ENCODE measurements around the gene PPP2R3A. TPM values are rescaled to one million over a fixed set of nuclear protein-coding genes. Genes with fewer than 3 reads are reported as not detected.
A peak's percentile ranks its signal among the peaks of the same experiment; 100 is the strongest.

Gene PPP2R3A
- total and polyA plus RNA-seq, 2 of the 4 experiments (the other 2 are of a cell fraction): 11.3 to 37.3 TPM

DNA sequence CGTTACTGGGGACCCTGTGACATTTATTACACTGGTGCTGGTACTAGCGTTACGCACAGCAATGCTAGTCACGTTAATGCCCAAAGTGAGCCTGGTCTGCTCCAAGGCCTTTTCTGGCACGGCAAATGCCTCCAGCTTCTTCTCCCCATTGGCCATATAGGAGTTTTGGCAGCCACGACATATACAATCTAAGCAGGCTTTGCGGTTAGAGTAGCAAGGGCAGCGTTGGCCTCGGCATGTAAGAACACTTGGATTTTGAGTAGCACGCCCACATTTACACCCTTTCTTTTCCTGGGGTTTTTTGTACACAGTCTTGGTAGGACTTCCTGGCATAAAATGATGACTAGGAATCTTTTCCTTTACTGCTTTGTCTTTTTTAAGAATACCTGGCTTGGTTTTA is 185.7 kb downstream of the PPP2R3A start:
- Histone ChIP-seq H4K5ac (ENCODE audit: low read depth, low read length) (no peak overlapping the region), H4K91ac (ENCODE audit: insufficient read depth, low read depth, low read length) (no peak overlapping the region), H3K36me3 (ENCODE audit: control insufficient read depth, insufficient read depth, low read length) (peaks cover 14% of the 10 kb centered on the region), H3K18ac (ENCODE audit: low read depth, low read length) (no peak overlapping the region), H2AFZ (replicated peaks; ENCODE audit: low read length, poor library complexity) (no peak overlapping the region), H2AK9ac (replicated peaks; ENCODE audit: low read depth, low read length, poor library complexity) (no peak overlapping the region), H2AK5ac (ENCODE audit: low read depth, low read length) (no peak overlapping the region; the same call in 1 of the 2 replicates), H3K9me1 (ENCODE audit: insufficient read depth, low read length) (peaks cover 9% of the 10 kb centered on the region; the same call in 1 of the 2 replicates), H3K9me3 (ENCODE audit: control insufficient read depth, insufficient read depth, low read length) (no peaks in the 10 kb centered on the region), H3K4me2 (ENCODE audit: low read depth, low read length) (no peak overlapping the region), H3K4me3 (ENCODE audit: insufficient read depth, low read depth, low read length) (no peak overlapping the region), H2BK120ac (ENCODE audit: low read depth, low read length) (no peak overlapping the region), H3K79me1 (ENCODE audit: low read depth in 1 of 2, low read length in 2 of 2) (peaks cover 28 to 65% of the 10 kb centered on the region in 2 experiments), H4K20me1 (ENCODE audit: insufficient read depth, low read length) (peaks cover 72% of the 10 kb centered on the region), H3K56ac (ENCODE audit: extremely low read depth, insufficient read depth, low read length) (no peak overlapping the region), H3K4me1 (ENCODE audit: control insufficient read depth, insufficient read depth, low read length) (peaks cover 5% of the 10 kb centered on the region; the same call in 1 of the 2 replicates), H3K23ac (ENCODE audit: low read depth, low read length) (no peak overlapping the region), H3K27me3 (ENCODE audit: control insufficient read depth, insufficient read depth, low read length) (no peaks in the 10 kb centered on the region), H3K9ac (ENCODE audit: low read depth, low read length) (no peak overlapping the region), H3K14ac (replicated peaks; ENCODE audit: low read depth, low read length) (peak overlapping the region; percentile 14; the same call in 1 of the 2 replicates), H2BK5ac (ENCODE audit: low read depth, low read length, poor library complexity, severe bottlenecking) (no peak overlapping the region), H2BK20ac (ENCODE audit: low read depth, low read length) (no peak overlapping the region), H2BK15ac (ENCODE audit: low read depth, low read length) (no peak overlapping the region), H3K27ac (ENCODE audit: insufficient read depth, low read length) (no peak overlapping the region), H3K4ac (ENCODE audit: low read depth, low read length) (no peak overlapping the region), H4K8ac (ENCODE audit: low read depth in 2 of 2, low read length in 2 of 2) (no peak overlapping the region)
- intact Hi-C loops (cut with micrococcal nuclease) (loop anchor here (2.0 kb wide), 1 partner anchor 36 kb away; no protein-coding TSS in a partner anchor), dilution Hi-C loops (cut with HindIII; ENCODE audit: low sequenced_read_pairs, unreplicated experiment) (no loop called here), in situ Hi-C loops (cut with MboI; ENCODE audit: low sequenced_read_pairs) (no loop called here)
- DNase-seq (no peak), ATAC-seq (ENCODE audit: low read depth) (no peak; the same call in 1 of the 2 replicates)
- CTCF ChIA-PET: interaction anchor here (0.6 kb wide), 1 partner anchor 9 kb away, joined by 3 read pairs; no protein-coding TSS in a partner anchor
- POLR2A ChIA-PET (ENCODE audit: unreplicated experiment): no interaction called here
- BruUV-seq (replicated peaks): no TSS peak
- TF ChIP-seq RAD21 (IDR thresholded peaks at IDR 0.05; ENCODE audit: low read length) (no peak), RFX5 (IDR thresholded peaks at IDR 0.05; ENCODE audit: low read depth, low read length) (no peak), NFE2L2 (IDR thresholded peaks at IDR 0.05; ENCODE audit: low read depth, low read length) (no peak), BHLHE40 (IDR thresholded peaks at IDR 0.05; ENCODE audit: low read depth, low read length) (no peak)
- TF ChIP-seq, protein P1, sequence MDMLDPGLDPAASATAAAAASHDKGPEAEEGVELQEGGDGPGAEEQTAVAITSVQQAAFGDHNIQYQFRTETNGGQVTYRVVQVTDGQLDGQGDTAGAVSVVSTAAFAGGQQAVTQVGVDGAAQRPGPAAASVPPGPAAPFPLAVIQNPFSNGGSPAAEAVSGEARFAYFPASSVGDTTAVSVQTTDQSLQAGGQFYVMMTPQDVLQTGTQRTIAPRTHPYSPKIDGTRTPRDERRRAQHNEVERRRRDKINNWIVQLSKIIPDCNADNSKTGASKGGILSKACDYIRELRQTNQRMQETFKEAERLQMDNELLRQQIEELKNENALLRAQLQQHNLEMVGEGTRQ (IDR thresholded peaks at IDR 0.05; ENCODE audit: low read depth, low read length): no peak
- WGBS, 2 experiments (ENCODE audit: extremely low coverage in 2 of 2, insufficient read length in 1 of 2): 84% methylated on average over 5 of the region's 10 CpGs; no CpG with 5 or more reads in 1 of the 2 experiments
